ENCODE data around the gene R3HDM2. TPM values are rescaled to one million over a fixed set of nuclear protein-coding genes. Genes with fewer than 3 reads are reported as not detected.

The R3HDM2 gene
- total RNA-seq, 1 experiment from 2014 or later, result 34.7 TPM

DNA sequence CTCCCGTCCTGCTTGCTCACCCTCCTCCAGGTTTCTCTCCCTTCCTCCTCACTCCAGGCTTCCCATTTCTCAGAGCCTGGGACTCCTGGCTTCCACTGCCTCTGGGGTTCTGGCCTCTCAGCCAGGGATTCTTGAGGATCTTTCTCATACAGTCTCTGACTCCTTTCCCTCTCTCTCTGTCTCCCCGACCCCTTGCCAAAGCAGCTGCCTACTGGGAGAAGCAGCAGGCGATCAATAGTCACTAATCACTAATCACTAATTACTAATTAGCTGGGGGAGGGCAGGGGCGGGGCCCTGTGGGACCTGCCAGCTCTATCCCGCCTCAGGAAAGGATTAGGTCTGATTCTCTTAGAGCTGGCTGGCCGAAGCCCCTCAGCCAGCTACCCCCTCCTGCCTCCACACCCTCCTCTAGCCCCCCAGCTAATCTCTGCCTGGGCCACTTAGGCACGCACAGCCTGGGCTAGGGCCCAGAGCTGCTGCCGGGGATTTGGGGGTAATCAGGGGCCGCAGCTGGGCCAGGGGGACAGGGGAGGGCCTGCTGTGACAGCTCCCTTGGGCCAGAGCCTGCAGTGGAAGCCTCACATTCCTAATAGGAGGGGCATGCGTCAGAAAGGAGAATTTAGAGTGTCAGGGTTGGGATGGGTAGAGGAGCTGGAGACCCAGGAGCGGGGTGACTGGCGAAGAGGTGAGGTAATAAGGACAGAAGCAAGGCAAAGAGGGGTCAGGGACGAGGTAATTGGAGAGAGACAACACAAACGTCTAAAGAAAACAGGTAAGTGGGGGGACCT lies 211.4 kb downstream of the R3HDM2 start:
- Mint-ChIP-seq H3K9me3 (no peaks in the 10 kb centered on the region), H3K36me3 (no peaks in the 10 kb centered on the region), H3K4me3 (peak overlapping the region; percentile 62), H3K4me1 (peaks cover 57% of the 10 kb centered on the region), H3K27ac (no peak overlapping the region), H3K27me3 (ENCODE audit: low read depth) (peaks cover 92% of the 10 kb centered on the region)
- CTCF ChIA-PET, result interaction anchor here (0.7 to 1.8 kb wide), 9 partner anchors 10 to 218 kb away, joined by 3 to 22 read pairs (median 4); partner anchors contain the start of gene SHMT2
- DNase-seq (ENCODE audit: low spot score) (no peak), ATAC-seq (no peak)
- TF ChIP-seq, protein P1, sequence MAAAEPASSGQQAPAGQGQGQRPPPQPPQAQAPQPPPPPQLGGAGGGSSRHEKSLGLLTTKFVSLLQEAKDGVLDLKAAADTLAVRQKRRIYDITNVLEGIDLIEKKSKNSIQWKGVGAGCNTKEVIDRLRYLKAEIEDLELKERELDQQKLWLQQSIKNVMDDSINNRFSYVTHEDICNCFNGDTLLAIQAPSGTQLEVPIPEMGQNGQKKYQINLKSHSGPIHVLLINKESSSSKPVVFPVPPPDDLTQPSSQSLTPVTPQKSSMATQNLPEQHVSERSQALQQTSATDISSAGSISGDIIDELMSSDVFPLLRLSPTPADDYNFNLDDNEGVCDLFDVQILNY (CRISPR knock-in tag; IDR thresholded peaks at IDR 0.05), result no peak
- TF ChIP-seq, protein P2, sequence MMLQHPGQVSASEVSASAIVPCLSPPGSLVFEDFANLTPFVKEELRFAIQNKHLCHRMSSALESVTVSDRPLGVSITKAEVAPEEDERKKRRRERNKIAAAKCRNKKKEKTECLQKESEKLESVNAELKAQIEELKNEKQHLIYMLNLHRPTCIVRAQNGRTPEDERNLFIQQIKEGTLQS (CRISPR knock-in tag; conservative IDR thresholded peaks at IDR 0.05), result no peak
- no peak for TF ChIP-seq ZNF317 (CRISPR knock-in tag; IDR thresholded peaks at IDR 0.05; ENCODE audit: borderline replicate concordance, low read depth)
- TF ChIP-seq, protein P3, sequence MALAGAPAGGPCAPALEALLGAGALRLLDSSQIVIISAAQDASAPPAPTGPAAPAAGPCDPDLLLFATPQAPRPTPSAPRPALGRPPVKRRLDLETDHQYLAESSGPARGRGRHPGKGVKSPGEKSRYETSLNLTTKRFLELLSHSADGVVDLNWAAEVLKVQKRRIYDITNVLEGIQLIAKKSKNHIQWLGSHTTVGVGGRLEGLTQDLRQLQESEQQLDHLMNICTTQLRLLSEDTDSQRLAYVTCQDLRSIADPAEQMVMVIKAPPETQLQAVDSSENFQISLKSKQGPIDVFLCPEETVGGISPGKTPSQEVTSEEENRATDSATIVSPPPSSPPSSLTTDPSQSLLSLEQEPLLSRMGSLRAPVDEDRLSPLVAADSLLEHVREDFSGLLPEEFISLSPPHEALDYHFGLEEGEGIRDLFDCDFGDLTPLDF (CRISPR knock-in tag; IDR thresholded peaks at IDR 0.05), result no peak
- TF ChIP-seq, protein P4, sequence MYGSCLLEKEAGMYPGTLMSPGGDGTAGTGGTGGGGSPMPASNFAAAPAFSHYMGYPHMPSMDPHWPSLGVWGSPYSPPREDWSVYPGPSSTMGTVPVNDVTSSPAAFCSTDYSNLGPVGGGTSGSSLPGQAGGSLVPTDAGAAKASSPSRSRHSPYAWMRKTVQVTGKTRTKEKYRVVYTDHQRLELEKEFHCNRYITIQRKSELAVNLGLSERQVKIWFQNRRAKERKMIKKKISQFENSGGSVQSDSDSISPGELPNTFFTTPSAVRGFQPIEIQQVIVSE (CRISPR knock-in tag; IDR thresholded peaks at IDR 0.05; ENCODE audit: borderline replicate concordance), result no peak
- no peak for TF ChIP-seq CBFB (CRISPR knock-in tag; IDR thresholded peaks at IDR 0.05; ENCODE audit: low read depth)
- TF ChIP-seq NR1H2 (CRISPR knock-in tag; IDR thresholded peaks at IDR 0.05), result no peak
- POLR2A ChIA-PET, result interaction anchor here (0.9 to 1.3 kb wide), 2 partner anchors 10 to 11 kb away, joined by 3 to 5 read pairs; partner anchors contain the start of gene SHMT2

DNA sequence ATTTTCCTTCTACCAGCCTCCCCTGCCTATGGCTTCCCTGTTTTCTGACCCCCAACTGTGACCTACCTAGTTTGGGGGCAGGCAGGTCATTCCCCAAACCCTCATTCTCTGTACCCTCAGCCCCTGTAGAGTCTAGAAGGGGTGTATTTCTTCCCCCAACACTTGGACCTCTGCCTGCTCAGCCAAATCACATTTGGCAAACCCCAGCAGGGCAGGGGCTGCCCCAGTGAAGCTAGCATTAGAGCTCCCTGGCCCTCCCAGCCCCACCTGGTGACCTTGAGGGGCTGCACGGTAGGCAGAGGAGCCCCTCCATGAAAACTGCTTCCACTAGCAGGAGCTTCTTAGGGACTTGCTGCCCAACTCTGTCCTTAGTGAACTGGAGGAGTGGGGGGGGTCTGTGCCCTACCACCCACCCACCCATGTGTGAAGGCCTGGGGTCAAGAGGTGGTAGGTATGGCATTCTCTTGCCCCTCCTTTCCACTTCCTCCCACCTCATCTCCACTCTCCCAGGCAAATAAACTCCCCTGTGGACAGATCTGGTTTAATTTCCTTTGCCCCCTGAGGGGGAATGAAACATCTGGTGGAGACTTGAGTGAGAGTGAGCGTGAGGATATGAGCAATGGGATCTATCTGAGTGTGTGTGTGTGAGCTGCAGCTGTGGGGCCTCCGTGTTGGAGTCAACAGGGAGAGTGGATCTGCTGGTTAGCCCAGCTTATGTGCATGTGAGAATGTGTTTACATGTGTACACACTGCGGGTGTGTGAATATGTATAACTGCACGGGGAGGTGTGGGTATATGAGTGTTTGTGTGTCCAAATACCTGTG lies 212.6 kb downstream of the R3HDM2 start:
- Mint-ChIP-seq H3K27me3 (ENCODE audit: low read depth) (peaks cover 92% of the 10 kb centered on the region), H3K4me3 (peak overlapping the region; percentile 78), H3K27ac (no peak overlapping the region), H3K4me1 (peaks cover 63% of the 10 kb centered on the region), H3K36me3 (no peaks in the 10 kb centered on the region), H3K9me3 (no peaks in the 10 kb centered on the region)
- CTCF ChIA-PET, result interaction anchor here (0.6 to 8.5 kb wide), 7 partner anchors 7 to 90 kb away, joined by 3 to 415 read pairs (median 6); partner anchors contain the start of genes LRP1 and SHMT2
- POLR2A ChIA-PET, result interaction anchor here (1.0 to 2.2 kb wide), 2 partner anchors 12 to 25 kb away, joined by 5 read pairs; partner anchors contain the start of gene SHMT2
- no peak for ATAC-seq
- no peak for DNase-seq (ENCODE audit: low spot score)
- TF ChIP-seq ZNF219 (CRISPR knock-in tag; IDR thresholded peaks at IDR 0.05; ENCODE audit: borderline replicate concordance), result no peak

DNA sequence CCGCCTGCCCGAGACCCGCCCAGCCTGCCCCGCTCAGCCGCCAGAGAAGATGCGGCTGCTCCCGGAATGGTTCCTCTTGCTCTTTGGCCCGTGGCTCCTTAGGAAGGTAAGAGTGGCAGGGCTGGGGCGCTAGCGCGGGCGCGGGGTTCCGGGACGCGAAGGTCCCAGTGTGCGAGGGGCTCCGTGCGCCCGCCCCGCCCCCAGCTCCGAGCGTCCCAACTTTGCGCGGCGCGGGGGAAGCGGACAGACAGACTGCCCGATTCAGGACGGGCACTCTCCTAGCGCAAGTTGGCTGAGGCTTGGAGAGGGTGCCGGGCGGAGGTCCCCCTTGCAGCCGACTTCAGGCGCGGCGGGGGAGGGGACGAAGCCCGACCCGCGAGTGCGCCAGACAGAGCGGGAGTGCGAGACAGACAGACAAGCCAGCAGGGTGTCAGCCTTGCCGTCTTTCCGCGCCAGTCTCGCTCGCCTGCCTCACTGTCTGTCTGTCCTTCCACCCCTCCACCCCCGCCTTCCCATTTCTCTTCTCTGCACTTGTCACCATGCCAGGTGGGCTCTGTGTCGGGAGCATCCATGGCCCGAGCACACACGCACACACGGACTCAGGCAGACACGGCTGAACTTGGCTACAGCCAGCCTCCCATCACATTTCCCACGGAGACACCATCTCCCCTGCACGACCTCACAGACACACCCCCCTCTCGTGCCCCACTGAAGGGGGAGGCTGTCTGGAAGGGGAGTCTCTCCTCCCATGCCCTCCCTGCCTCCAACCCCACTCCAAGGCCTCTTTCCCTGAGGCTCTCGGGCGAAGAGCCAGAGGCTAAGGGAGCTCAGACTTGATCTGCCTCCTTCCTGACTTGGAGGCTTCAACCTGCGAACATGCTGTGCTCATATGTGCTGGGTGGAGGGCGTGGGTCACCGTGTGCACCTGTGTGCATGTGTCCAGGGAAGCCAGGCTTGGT lies 213.6 kb downstream of the R3HDM2 start:
- no peaks in the 10 kb centered on the region for H3K36me3 Mint-ChIP-seq
- POLR2A ChIA-PET, result interaction anchor here (1.0 to 2.2 kb wide), 4 partner anchors 13 to 26 kb away, joined by 5 to 9 read pairs (median 6); partner anchors contain the start of gene SHMT2
- CTCF ChIA-PET, result interaction anchor here (0.6 to 8.5 kb wide), 10 partner anchors 8 to 89 kb away, joined by 3 to 415 read pairs (median 6); partner anchors contain the start of genes LRP1 and SHMT2
- H3K9me3 Mint-ChIP-seq, result no peaks in the 10 kb centered on the region
- H3K27me3 Mint-ChIP-seq (ENCODE audit: low read depth), result peaks cover 82% of the 10 kb centered on the region
- peaks cover 59% of the 10 kb centered on the region for H3K4me1 Mint-ChIP-seq
- DNase-seq (ENCODE audit: low spot score), result no peak
- peak overlapping the region; percentile 78 for H3K4me3 Mint-ChIP-seq
- peak; percentile 0; the same call in 1 of the 2 replicates for ATAC-seq
- TF ChIP-seq, protein P3 (CRISPR knock-in tag; IDR thresholded peaks at IDR 0.05), result no peak
- TF ChIP-seq, protein P5, sequence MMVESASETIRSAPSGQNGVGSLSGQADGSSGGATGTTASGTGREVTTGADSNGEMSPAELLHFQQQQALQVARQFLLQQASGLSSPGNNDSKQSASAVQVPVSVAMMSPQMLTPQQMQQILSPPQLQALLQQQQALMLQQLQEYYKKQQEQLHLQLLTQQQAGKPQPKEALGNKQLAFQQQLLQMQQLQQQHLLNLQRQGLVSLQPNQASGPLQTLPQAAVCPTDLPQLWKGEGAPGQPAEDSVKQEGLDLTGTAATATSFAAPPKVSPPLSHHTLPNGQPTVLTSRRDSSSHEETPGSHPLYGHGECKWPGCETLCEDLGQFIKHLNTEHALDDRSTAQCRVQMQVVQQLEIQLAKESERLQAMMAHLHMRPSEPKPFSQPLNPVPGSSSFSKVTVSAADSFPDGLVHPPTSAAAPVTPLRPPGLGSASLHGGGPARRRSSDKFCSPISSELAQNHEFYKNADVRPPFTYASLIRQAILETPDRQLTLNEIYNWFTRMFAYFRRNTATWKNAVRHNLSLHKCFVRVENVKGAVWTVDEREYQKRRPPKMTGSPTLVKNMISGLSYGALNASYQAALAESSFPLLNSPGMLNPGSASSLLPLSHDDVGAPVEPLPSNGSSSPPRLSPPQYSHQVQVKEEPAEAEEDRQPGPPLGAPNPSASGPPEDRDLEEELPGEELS (CRISPR knock-in tag; IDR thresholded peaks at IDR 0.05), result 0 out of 2 replicates have a peak, but pooled peaks have one; percentile 18
- TF ChIP-seq JUN (CRISPR knock-in tag; IDR thresholded peaks at IDR 0.05), result 0 out of 2 replicates have a peak, but pooled peaks have one; percentile 34
- no peak overlapping the region for H3K27ac Mint-ChIP-seq

All from WTC11 (cell line).